HEK293 (cell line): ENCODE results near the gene SMARCD3.

Source experiments
- ATF2 ChIP-seq: fragments of 450-650 bp; formaldehyde crosslinking; IDR thresholded peaks from 2 replicates; pipeline ENCODE4 v1.5.1; 2016; ENCODE audit warnings: missing biosample characterization, missing genetic modification characterization, low read depth
- CTCF ChIP-seq: fragments of 450-650 bp; formaldehyde crosslinking; IDR thresholded peaks from 2 replicates; pipeline ENCODE4 v1.5.1; 2016; ENCODE audit warnings: missing biosample characterization, missing genetic modification characterization
- ZNF747 ChIP-seq: fragments of 450-650 bp; formaldehyde crosslinking; IDR thresholded peaks from 2 replicates; pipeline ENCODE4 v1.5.1; 2016; ENCODE audit warnings: missing biosample characterization, missing genetic modification characterization
- ZNF843 ChIP-seq: fragments of 450-650 bp; formaldehyde crosslinking; IDR thresholded peaks from 2 replicates; pipeline ENCODE4 v1.5.1; 2016; ENCODE audit warnings: missing biosample characterization, missing genetic modification characterization
- TF ChIP-seq, protein P1 (sequence below): fragments of 450-650 bp; formaldehyde crosslinking; IDR thresholded peaks from 2 replicates; pipeline ENCODE4 v1.5.1; 2016; ENCODE audit warnings: missing biosample characterization, missing genetic modification characterization

DNA sequence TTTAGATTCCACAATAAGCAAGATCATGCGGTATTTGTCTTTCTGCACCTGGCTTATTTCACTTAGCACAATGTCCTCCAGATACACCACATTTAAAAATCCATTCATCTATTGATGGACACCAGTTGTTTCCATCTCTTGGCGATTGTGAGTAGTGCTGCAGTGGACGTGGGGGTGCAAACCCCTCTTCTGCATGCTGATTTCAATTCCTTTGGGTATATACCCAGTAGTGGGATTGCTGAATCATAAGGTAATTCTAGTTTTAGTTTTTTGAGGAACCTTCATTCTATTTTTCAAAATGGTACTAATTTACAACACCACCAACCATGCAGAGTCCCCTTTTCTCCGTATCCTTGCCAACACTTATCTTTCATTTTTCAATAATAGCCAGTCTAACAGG lies 59.5 kb downstream of the SMARCD3 start:
- TF ChIP-seq ZNF747 (tag by site-specific recombination) (no peak), CTCF (tag by site-specific recombination) (no peak), ZNF843 (tag by site-specific recombination) (no peak), ATF2 (tag by site-specific recombination) (no peak)
- TF ChIP-seq, protein P1, sequence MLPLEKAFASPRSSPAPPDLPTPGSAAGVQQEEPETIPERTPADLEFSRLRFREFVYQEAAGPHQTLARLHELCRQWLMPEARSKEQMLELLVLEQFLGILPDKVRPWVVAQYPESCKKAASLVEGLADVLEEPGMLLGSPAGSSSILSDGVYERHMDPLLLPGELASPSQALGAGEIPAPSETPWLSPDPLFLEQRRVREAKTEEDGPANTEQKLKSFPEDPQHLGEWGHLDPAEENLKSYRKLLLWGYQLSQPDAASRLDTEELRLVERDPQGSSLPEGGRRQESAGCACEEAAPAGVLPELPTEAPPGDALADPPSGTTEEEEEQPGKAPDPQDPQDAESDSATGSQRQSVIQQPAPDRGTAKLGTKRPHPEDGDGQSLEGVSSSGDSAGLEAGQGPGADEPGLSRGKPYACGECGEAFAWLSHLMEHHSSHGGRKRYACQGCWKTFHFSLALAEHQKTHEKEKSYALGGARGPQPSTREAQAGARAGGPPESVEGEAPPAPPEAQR (tag by site-specific recombination) = no peak
